HG03565 (cell line): ENCODE results near the gene MIA3.
A peak's percentile ranks its signal among the peaks of the same experiment; 100 is the strongest.

Experiments
- ATAC-seq: cut with Tn5 transposase; IDR thresholded peaks from one replicate; pipeline ENCODE4 v1.9.1; 2021; ENCODE audit warnings: mild to moderate bottlenecking, moderate library complexity; ENCODE audit not compliant: unreplicated experiment

The MIA3 gene

DNA sequence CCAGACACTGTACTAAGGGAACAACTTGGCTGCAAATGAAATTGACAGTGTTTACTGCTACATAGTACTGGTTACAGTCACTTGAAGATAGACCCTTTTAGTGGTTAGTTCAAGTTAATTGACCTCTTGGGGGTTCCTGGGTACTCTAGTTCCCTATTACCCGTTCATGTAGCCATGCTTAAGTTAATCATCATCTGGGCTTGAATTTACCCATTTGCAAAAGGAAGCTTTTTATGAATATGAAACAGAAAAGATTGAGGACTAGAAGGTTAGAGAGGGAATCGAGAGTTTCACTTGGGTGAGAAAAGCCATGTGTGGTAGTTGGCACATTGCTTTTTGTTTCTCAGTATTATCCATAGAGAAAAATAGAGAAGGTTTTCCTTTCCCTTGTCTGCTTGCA, 2.7 kb downstream of the MIA3 start:
- peak; percentile 22 for ATAC-seq

DNA sequence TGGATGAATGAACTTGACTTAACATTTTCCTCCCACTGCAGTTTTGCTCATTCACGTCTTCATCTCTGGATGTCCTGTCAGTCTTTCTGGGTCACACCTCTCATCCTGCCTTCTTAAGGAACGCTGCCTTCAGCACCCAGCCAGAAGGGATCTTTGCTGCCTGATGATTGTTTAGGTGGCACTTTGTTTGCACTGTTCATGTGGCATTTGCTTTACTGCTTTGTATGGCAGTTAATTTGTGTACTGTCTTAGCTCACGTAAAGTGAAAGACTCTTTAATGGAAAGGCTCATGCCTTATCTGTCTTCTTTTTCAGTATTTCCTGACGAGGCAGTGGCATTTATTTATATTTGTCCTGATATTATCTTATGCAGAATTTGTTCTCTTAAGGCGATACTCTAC, 4.9 kb downstream of the MIA3 start:
- no peak for ATAC-seq

GRCh38 chr1:222623458-222623857, 5.6 kb downstream of the MIA3 start:
- ATAC-seq = no peak

DNA sequence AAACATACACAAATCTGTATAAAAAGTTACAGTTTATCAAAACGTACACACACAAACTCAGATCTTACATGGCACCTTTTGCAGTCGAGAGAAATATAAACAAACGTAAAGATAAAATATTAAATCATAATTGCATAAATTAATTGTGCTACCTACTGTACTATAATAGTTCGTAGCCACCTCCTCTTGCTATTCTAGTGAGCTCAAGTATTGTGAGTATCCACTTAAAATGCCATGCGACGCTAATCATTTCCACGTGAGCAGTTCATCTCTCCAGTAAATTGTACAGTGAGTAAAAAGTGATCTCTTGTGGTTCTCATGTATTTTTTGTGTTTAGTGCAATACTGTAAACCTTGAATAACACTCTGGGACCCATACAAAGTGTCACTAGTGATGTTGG, 6.3 kb downstream of the MIA3 start:
- ATAC-seq = no peak

- no peak for ATAC-seq
These were observed 9.3 kb downstream of the MIA3 start for GRCh38 chr1:222627232-222627631.

DNA sequence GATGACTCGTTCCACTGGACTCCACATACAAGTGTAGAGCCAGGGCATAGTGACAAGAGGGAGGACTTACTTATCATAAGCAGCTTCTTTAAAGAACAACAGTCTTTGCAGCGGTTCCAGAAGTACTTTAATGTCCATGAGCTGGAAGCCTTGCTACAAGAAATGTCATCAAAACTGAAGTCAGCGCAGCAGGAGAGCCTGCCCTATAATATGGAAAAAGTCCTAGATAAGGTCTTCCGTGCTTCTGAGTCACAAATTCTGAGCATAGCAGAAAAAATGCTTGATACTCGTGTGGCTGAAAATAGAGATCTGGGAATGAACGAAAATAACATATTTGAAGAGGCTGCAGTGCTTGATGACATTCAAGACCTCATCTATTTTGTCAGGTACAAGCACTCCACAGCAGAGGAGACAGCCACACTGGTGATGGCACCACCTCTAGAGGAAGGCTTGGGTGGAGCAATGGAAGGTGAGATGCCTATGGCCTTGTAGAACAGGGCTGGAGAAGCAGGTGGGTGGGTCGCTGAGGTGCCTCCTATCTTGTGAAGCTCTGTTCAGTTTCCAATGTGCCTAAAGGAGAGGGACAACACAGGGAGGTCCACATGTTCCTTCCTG, 12.1 kb downstream of the MIA3 start:
- ATAC-seq = no peak

DNA sequence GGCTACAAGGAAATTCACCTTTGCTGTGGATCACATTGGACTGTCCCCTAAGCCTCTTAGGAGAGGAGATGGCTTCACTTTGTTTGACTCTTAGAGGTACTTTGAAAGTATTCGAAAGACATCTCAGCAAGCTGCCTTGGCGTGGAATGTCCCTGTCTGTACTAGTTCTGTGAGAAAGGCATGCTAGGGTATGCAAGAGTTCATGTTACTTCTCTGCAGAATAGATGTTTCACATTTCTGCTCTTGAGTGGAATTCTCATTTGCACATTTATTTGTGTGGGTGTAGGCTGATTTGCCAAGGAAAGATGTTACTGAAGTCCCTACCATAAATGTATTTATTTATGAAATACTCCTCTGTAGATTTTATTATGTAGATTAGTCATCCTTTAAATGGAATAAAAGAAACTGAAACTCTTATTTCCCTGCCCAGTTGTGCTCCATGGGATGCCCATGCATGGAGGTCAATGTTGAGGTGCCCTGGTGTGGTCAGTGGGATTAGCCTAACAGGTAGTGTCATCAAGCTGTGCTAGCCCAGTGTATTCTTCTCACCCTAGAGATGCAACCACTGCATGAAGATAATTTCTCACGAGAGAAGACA, 13.8 kb downstream of the MIA3 start:
- ATAC-seq = no peak

GRCh38 chr1:222632749-222633148, 14.9 kb downstream of the MIA3 start:
- ATAC-seq = no peak

GRCh38 chr1:222634180-222635013, 16.5 kb downstream of the MIA3 start:
- ATAC-seq = peak; percentile 91

DNA sequence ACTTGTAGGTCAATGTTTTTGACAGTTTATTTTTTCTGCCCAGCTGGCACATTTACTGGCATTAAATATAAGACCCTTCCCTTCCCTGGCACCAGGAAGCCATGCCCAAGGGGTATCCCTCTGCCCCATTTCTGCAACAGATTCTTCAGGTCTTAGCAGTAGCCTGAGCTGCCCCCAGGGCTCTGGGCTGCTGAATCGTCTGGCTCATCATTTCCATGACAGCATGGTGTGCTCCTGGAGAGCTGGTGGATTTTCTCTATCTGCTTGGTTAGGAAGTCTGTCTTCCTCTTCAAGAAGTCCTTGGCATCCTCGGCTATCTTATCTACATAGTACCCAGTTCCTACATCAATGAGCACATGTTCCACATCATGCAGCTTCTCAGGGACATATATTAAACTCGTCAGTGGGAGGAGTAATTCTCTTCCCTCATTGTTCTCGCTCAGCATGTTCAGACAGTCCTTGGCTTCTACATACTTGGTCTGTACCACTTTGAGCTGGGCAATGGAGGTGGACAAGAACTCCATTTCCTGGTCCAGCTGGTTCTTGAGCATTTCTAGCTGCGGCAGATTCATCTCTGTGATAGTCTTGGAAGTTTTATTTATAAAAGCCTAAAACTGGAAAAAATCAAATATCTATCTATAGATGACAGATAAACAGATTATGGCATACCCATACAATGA, 23.5 kb downstream of the MIA3 start:
- no peak for ATAC-seq

DNA sequence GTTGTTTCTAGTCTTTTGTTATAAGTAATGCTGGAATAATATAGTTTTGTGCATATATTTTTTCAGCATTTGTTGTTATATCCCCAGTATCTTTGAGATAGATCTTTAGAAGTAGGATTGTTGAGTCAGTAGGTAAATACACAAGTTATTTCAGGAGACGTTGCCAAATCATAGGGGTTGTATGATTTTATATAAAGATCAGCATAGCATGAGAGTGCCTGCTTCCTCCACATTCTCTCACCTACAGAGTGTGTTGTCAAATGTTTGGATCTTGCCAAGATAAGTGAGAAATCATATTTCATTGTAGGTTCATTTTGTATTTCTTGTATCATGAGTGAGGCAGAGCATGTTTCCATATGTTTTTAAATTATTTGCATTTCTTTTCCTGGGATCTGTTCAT, 24.6 kb downstream of the MIA3 start:
- no peak for ATAC-seq

GRCh38 chr1:222643606-222643937, 25.7 kb downstream of the MIA3 start:
- ATAC-seq = no peak

- ATAC-seq = peak; percentile 97
These were observed 26.2 kb downstream of the MIA3 start for GRCh38 chr1:222643938-222644635.

DNA sequence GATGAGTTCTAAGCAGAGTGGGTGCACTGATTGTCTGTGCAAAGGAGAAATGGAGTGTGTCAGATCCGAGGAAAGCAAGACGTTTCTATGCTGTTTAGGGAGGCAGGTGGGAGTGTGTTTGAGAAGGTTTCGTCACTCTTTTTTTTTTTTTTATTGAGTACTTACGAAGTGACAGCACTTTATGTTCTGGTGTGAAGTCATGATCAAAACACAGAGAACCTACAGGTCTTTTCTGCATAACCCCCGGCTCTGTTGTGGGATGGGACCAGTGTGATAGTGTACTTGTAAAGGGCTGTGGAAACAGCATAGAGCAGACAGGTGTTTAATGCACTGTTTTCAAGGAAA, 26.7 kb downstream of the MIA3 start:
- ATAC-seq = no peak

- no peak for ATAC-seq
These were observed 34.8 kb downstream of the MIA3 start for GRCh38 chr1:222652676-222653075.

- peak; percentile 55 for ATAC-seq
These were observed 35.4 kb downstream of the MIA3 start for GRCh38 chr1:222653178-222653827.

GRCh38 chr1:222654849-222655248, 37.0 kb downstream of the MIA3 start:
- peak; percentile 92 for ATAC-seq

DNA sequence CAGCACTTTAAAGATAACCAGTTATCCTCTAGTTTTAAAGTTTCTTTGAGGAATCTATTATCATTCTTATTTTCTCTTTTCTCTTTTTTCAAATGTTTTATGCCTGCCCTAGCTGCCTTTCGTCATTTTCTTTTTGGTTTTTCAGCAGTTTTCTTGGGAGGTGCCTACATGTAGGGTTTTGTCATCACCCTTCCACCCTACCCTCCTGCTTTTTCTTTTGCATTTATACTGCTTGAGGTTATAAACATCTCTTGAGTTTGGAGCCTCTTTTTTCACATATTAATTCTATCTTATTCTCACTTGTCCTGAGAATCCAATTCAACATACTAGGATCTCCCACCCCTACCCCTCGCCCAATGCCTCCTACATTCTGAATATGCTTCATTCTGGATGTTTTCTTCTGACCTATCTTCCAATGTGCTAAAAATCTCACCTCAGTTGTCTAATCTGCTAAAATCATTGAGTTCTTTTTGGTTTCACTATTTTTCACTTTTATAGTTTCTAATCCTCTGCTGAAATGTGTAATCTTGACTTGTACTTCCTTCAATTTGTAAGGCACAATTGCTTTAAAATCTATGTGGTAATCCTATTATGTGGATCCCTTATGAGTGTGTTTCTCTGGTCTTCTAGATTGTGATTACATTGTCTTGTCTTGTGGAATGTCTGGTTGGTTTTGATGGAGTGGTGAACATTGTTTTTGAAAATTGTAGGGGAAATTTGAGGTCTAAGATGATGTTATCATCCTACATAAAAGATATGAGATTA, 38.7 kb downstream of the MIA3 start:
- no peak for ATAC-seq

GRCh38 chr1:222657899-222658298, 40.0 kb downstream of the MIA3 start:
- no peak for ATAC-seq

DNA sequence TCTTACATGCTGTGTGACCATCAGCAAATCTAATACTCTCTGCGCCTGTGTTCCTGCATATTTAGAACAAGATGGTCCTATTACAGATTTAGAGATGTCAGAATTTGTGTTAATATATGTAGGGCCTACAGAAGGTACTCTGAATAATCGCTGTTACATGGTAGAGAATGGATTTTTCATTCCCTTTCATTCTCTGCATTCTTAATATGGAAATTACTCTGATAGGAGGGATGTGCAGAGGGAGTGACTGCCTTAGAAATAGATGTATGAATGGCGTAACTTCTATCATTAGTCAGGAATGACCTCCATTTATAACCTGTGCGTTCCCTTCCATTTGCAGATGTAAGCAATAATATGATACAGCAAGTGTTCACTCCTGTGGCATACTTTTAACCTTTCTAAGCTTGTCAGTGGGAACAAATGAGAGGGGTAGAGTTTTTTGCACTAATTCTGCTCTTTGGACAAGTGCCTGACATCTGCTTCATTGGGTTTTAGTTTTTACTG, 45.6 kb downstream of the MIA3 start:
- no peak for ATAC-seq
